BE2C (cell line): Measurements from ENCODE around the gene PSME3IP1.

Experiments
- DNase-seq: peaks from one replicate; pipeline ENCODE4 v3.0.0-alpha.2; 2020
- H3K27me3 ChIP-seq: fragments of 250-450 bp; sonication (Bioruptor Pico); 2 replicates; pipeline ENCODE4 v1.5.1; 2020; ENCODE audit warnings: mild to moderate bottlenecking
- H3K36me3 ChIP-seq: fragments of 250-450 bp; sonication (Bioruptor Pico); 2 replicates; pipeline ENCODE4 v1.5.1; 2020; ENCODE audit warnings: mild to moderate bottlenecking
- H3K4me1 ChIP-seq: fragments of 250-450 bp; sonication (Bioruptor Pico); 2 replicates; pipeline ENCODE4 v1.5.1; 2020
- H3K4me3 ChIP-seq: 2 replicates; pipeline ENCODE4 v1.5.1; 2011; ENCODE audit warnings: low read depth, low read length
- H3K9me3 ChIP-seq: fragments of 250-450 bp; sonication (Bioruptor Pico); 2 replicates; pipeline ENCODE4 v1.5.1; 2020
- TF ChIP-seq, protein P1 (sequence below): IDR thresholded peaks from 2 replicates; pipeline ENCODE4 v1.5.1; 2012; ENCODE audit warnings: mild to moderate bottlenecking, low read depth, low read length

PSME3IP1 gene

DNA sequence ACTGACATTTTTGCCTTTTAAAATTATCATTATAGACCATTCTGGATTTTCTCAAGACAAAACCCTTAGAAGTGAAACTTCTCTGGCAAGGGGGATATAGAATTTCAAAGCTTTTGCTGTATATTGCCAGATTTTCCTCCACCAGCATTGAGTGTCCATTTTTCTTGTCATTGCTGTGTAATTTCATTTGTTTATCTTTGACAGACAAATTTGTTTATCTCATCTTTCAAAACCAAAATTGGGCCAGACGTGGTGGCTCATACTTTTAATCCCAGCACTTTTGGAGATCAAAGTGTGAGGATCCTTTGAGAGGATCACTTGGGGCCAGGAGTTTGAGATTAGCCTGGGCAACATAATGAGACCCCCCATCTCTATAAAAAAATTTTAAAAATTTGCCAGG is 43.2 kb upstream of the PSME3IP1 start:
- Histone ChIP-seq H3K27me3 (no peaks in the 10 kb centered on the region), H3K9me3 (no peaks in the 10 kb centered on the region), H3K36me3 (peaks cover 86% of the 10 kb centered on the region), H3K4me3 (no peak overlapping the region), H3K4me1 (peaks cover 14% of the 10 kb centered on the region)
- TF ChIP-seq, protein P1, sequence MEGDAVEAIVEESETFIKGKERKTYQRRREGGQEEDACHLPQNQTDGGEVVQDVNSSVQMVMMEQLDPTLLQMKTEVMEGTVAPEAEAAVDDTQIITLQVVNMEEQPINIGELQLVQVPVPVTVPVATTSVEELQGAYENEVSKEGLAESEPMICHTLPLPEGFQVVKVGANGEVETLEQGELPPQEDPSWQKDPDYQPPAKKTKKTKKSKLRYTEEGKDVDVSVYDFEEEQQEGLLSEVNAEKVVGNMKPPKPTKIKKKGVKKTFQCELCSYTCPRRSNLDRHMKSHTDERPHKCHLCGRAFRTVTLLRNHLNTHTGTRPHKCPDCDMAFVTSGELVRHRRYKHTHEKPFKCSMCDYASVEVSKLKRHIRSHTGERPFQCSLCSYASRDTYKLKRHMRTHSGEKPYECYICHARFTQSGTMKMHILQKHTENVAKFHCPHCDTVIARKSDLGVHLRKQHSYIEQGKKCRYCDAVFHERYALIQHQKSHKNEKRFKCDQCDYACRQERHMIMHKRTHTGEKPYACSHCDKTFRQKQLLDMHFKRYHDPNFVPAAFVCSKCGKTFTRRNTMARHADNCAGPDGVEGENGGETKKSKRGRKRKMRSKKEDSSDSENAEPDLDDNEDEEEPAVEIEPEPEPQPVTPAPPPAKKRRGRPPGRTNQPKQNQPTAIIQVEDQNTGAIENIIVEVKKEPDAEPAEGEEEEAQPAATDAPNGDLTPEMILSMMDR, result no peak
- no peak for DNase-seq

DNA sequence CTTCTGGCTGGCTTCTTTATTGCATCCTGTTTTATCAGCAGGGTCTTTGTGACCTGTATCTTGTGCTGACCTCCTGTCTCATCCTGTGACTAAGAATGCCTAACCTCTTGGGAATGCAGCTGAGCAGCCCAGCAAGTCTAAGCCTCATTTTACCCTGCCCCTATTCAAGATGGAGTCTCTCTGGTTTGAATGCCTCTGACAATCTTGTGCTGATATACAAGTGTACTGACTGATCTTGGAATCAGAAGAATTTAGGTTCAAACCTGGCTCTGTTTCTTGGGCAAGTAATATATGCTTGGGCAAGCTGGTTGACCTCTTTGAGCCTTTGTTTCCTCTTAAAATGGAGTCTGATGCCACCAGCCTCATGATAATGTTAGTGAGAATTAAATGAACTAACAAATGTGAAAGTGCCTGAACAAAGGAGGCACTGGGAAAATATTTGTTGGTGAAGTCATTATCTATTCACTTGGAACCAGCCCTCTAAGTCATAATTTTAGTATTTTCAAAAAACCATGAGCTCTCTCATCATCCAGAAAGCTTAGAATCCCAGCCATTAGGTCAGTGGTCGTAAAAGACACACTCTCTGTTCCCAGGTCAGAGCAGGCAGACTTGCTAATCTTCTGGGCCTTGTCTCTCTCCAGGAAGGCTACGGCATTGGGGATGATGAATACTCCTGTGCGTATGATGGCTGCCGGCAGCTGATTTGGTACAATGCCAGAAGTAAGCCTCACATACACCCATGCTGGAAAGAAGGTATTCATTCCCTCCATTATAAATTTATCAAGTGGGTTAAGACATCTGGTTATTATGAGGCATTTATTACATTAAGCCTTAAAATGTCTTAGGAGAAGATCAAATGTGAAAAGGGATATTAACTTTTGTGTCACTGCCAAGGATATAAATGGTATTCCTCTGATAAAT is 41.1 kb upstream of the PSME3IP1 start:
- peak; percentile 60 for DNase-seq

DNA sequence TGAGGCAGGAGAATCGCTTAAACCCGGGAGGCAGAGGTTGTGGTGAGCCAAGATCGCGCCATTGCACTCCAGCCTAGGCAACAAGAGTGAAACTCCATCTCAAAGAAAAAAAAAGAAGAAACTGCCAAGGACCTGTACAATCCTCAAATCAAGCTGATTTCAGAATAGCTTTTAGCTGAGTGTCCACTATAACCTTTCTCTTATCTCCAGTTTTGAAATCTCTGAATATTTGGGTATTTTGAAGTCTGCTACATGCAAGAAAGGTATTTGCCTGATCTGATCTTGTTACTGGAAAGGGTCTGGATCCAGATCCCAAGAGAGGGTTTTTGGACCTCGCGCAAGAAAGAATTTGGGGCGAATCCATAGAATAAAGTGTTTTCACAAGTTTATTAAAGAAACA is 40.1 kb upstream of the PSME3IP1 start:
- Histone ChIP-seq H3K4me3 (no peak overlapping the region), H3K27me3 (no peaks in the 10 kb centered on the region), H3K4me1 (peaks cover 14% of the 10 kb centered on the region), H3K36me3 (peaks cover 85% of the 10 kb centered on the region), H3K9me3 (no peaks in the 10 kb centered on the region)
- DNase-seq, result no peak
- TF ChIP-seq, protein P1, result no peak

More for the DNA sequence above, 41.1 kb upstream of the PSME3IP1 start:
- H3K27me3 ChIP-seq, result no peaks in the 10 kb centered on the region
- H3K4me3 ChIP-seq, result no peak overlapping the region
- TF ChIP-seq, protein P1, result no peak
- H3K4me1 ChIP-seq, result peaks cover 14% of the 10 kb centered on the region
- no peaks in the 10 kb centered on the region for H3K9me3 ChIP-seq
- H3K36me3 ChIP-seq, result peaks cover 85% of the 10 kb centered on the region

DNA sequence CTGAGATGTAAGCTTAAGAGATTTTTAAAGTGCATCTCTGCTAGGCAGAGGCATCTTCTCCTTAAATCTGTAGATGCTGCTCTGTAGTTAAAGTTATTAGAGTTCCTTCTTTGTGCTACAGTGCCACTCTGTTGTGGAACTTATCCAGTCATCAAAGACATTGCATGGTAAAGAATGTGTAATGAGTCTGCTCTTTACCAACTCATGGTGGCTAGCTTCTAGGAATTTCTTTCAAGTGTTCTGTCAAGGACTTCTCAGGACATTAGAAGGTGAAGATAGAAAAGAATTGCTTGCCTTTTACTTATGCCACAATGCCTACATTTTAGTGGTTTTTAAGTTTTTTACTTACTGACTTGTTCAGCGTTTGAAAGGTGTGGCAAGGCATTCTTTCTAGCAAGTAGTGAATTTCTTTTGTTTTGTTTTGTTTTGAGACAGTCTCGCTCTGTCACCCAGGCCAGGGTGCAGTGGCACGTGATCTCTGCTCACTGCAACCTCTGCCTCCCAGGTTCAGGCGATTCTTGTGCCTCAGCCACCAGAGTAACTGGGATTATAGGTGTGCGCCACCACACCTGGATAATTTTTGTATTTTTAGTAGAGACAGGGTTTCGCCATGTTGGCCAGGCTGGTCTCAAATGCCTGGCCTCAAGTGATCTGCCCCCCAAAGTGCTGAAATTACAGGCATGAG is 39.0 kb upstream of the PSME3IP1 start:
- Histone ChIP-seq H3K9me3 (no peaks in the 10 kb centered on the region), H3K4me3 (no peak overlapping the region), H3K4me1 (peaks cover 14% of the 10 kb centered on the region), H3K27me3 (no peaks in the 10 kb centered on the region), H3K36me3 (peaks cover 86% of the 10 kb centered on the region)
- DNase-seq, result no peak
- TF ChIP-seq, protein P1, result no peak

DNA sequence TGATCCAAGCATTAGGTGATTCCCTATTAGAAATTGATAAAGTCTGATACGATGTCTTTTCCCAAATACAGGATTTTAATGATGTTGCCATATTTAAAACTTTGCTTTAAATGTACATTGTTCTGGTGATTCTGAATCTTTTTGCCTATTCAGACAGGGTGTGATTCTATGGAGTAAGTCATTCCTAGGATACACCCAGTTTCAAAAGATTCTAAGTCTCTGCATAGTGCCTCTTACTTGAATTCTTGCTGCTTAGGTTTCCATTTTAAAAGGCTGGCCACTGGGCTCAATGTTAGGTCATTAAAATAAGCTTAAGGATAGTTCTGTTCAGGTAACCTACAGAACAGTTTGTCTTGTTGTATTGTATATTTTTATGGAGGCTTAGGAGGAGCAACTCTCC is 37.2 kb upstream of the PSME3IP1 start:
- DNase-seq, result no peak
- Histone ChIP-seq H3K9me3 (no peaks in the 10 kb centered on the region), H3K4me1 (peaks cover 8% of the 10 kb centered on the region), H3K27me3 (no peaks in the 10 kb centered on the region), H3K4me3 (no peak overlapping the region), H3K36me3 (peaks cover 89% of the 10 kb centered on the region)
- TF ChIP-seq, protein P1, result no peak
